Tibial nerve (tissue), 4 donors: Measurements from ENCODE around the gene TUBGCP2. TPM values are rescaled to one million over a fixed set of nuclear protein-coding genes. Genes with fewer than 3 reads are reported as not detected.

ENCODE experiments used
- DNase-seq, 2 donors: peaks; one replicate each; pipeline ENCODE4 v3.0.0-alpha.2; 2019; ENCODE audit warnings: low spot score in 2 of 2
- H3K27ac ChIP-seq, 4 donors: fragments of 200-600 bp; sonication (generic) in 3 of 4; one replicate each; pipeline ENCODE4 v1.5.1; 2017 to 2019; ENCODE audit warnings: mild to moderate bottlenecking in 1 of 4
- H3K27me3 ChIP-seq, 2 donors: fragments of 200-600 bp; sonication (generic) in 1 of 2; one replicate each; pipeline versions ENCODE4 v1.5.1 to v1.6.0; 2017 to 2019
- H3K36me3 ChIP-seq, 3 donors: fragments of 200-600 bp; sonication (generic); one replicate each; pipeline ENCODE4 v1.5.1; 2018 to 2019
- H3K4me1 ChIP-seq, 4 donors: fragments of 200-600 bp; sonication (generic) in 3 of 4; one replicate each; pipeline ENCODE4 v1.5.1; 2017 to 2019
- H3K4me3 ChIP-seq, 4 donors: fragments of 200-600 bp; sonication (generic) in 3 of 4; one replicate each; pipeline ENCODE4 v1.5.1; 2017 to 2019; ENCODE audit warnings: mild to moderate bottlenecking in 1 of 4, moderate library complexity in 1 of 4
- H3K9me3 ChIP-seq, 4 donors: fragments of 200-600 bp; sonication (generic) in 3 of 4; one replicate each; pipeline ENCODE4 v1.5.1; 2017 to 2019
- CTCF ChIP-seq, 5 experiments: fragments of 200-600 bp in 3 of 5; fragments of 450-650 bp in 2 of 5; sonication (generic) in 3 of 5; IDR thresholded peaks; one replicate each; pipeline ENCODE4 v1.5.1; 2016 to 2019; ENCODE audit warnings: antibody characterized with exemption in 5 of 5, mild to moderate bottlenecking in 3 of 5, moderate library complexity in 2 of 5
- EP300 ChIP-seq, 2 donors: sonication (generic); formaldehyde crosslinking; IDR thresholded peaks; one replicate each; pipeline ENCODE4 v1.6.1; 2017; ENCODE audit warnings: antibody characterized with exemption in 2 of 2, mild to moderate bottlenecking in 1 of 2
- POLR2A ChIP-seq, 2 donors: fragments of 450-650 bp; IDR thresholded peaks; one replicate each; pipeline ENCODE4 v1.6.1; 2017; ENCODE audit warnings: antibody characterized with exemption in 2 of 2, mild to moderate bottlenecking in 2 of 2, moderate library complexity in 2 of 2
- whole genome bisulfite sequencing, 2 donors: methylation state at CpG; one replicate each; pipeline ENCODE4 v1.1.5; 2018; 5-methylcytosine and 5-hydroxymethylcytosine counted together
- total RNA-seq, 4 donors: library from RNA; depleted of rRNA; stranded (reverse); fragments of >200 nt; gene quantifications; one replicate each; pipeline ENCODE4 v1.1.0, GENCODE V29; 2016

The TUBGCP2 gene
- total RNA-seq, 4 donors from 2014 or later: 35.8 to 73.5 (median 45.7) TPM

GRCh38 chr10:133313192-133313591 is 4.5 kb upstream of the TUBGCP2 start:
- Histone ChIP-seq H3K9me3 (no peaks in the 10 kb centered on the region), H3K4me3 (no peak overlapping the region), H3K36me3 (peaks cover 0 to 37% (median 10%) of the 10 kb centered on the region in 3 donors), H3K27me3 (no peaks in the 10 kb centered on the region), H3K27ac (no peak overlapping the region), H3K4me1 (peaks cover 0 to 12% (median 0%) of the 10 kb centered on the region in 4 donors)
- no peak for DNase-seq
- 71 to 90% methylated on average over 4 of the region's 4 CpGs for WGBS, 2 donors
- no peak for TF ChIP-seq EP300 (IDR thresholded peaks at IDR 0.05)
- TF ChIP-seq POLR2A (IDR thresholded peaks at IDR 0.05): no peak
- TF ChIP-seq CTCF (IDR thresholded peaks at IDR 0.05): no peak

GRCh38 chr10:133312769-133313145 is 4.1 kb upstream of the TUBGCP2 start:
- 88 to 93% methylated on average over 9 of the region's 9 CpGs for WGBS, 2 donors
- H3K36me3 ChIP-seq: peaks cover 0 to 37% (median 10%) of the 10 kb centered on the region in 3 donors

GRCh38 chr10:133312016-133312768 is 3.5 kb upstream of the TUBGCP2 start:
- Histone ChIP-seq H3K27ac (no peak overlapping the region), H3K36me3 (peaks cover 0 to 37% (median 10%) of the 10 kb centered on the region in 3 donors), H3K27me3 (no peaks in the 10 kb centered on the region), H3K4me1 (peaks cover 0 to 21% (median 7%) of the 10 kb centered on the region in 4 donors), H3K4me3 (no peak overlapping the region), H3K9me3 (no peaks in the 10 kb centered on the region)
- no peak for DNase-seq
- 87 to 92% methylated on average over 22 to 23 of the region's 23 CpGs for WGBS, 2 donors
- no peak for TF ChIP-seq POLR2A (IDR thresholded peaks at IDR 0.05)
- TF ChIP-seq CTCF (IDR thresholded peaks at IDR 0.05): no peak
- TF ChIP-seq EP300 (IDR thresholded peaks at IDR 0.05): no peak

More at GRCh38 chr10:133312769-133313145, 4.1 kb upstream of the TUBGCP2 start:
- Histone ChIP-seq H3K27ac (no peak overlapping the region), H3K9me3 (no peaks in the 10 kb centered on the region), H3K4me1 (peaks cover 0 to 16% (median 1%) of the 10 kb centered on the region in 4 donors), H3K4me3 (no peak overlapping the region), H3K27me3 (no peaks in the 10 kb centered on the region)
- no peak for DNase-seq
- TF ChIP-seq CTCF (IDR thresholded peaks at IDR 0.05): no peak
- no peak for TF ChIP-seq POLR2A (IDR thresholded peaks at IDR 0.05)
- no peak for TF ChIP-seq EP300 (IDR thresholded peaks at IDR 0.05)

- H3K4me3 ChIP-seq: no peak overlapping the region
- no peak for DNase-seq
- no peaks in the 10 kb centered on the region for H3K27me3 ChIP-seq
- no peak overlapping the region for H3K27ac ChIP-seq
- WGBS, 2 donors: 84% methylated on average over 10 of the region's 10 CpGs
- H3K4me1 ChIP-seq: peaks cover 0 to 28% (median 13%) of the 10 kb centered on the region in 4 donors
- H3K9me3 ChIP-seq: no peaks in the 10 kb centered on the region
- H3K36me3 ChIP-seq: peaks cover 0 to 37% (median 10%) of the 10 kb centered on the region in 3 donors
- TF ChIP-seq CTCF (IDR thresholded peaks at IDR 0.05) (no peak), EP300 (IDR thresholded peaks at IDR 0.05) (no peak), POLR2A (IDR thresholded peaks at IDR 0.05) (no peak)
Measured at GRCh38 chr10:133311570-133311969, 2.9 kb upstream of the TUBGCP2 start.

GRCh38 chr10:133310789-133311188 is 2.1 kb upstream of the TUBGCP2 start:
- 93 to 97% methylated on average over 8 of the region's 8 CpGs for WGBS, 2 donors
- TF ChIP-seq POLR2A (IDR thresholded peaks at IDR 0.05): no peak
- no peak for TF ChIP-seq EP300 (IDR thresholded peaks at IDR 0.05)
- no peak for TF ChIP-seq CTCF (IDR thresholded peaks at IDR 0.05)
- Histone ChIP-seq H3K36me3 (peaks cover 0 to 37% (median 10%) of the 10 kb centered on the region in 3 donors), H3K4me3 (no peak overlapping the region), H3K9me3 (no peaks in the 10 kb centered on the region), H3K27me3 (no peaks in the 10 kb centered on the region), H3K27ac (no peak overlapping the region), H3K4me1 (peaks cover 0 to 35% (median 16%) of the 10 kb centered on the region in 4 donors)
- DNase-seq: no peak
